ENCODE measurements around the gene MYLK2. TPM values are rescaled to one million over a fixed set of nuclear protein-coding genes. Genes with fewer than 3 reads are reported as not detected.

Gene MYLK2
- total RNA-seq, 1 donor from 2014 or later: 2.9 TPM

DNA sequence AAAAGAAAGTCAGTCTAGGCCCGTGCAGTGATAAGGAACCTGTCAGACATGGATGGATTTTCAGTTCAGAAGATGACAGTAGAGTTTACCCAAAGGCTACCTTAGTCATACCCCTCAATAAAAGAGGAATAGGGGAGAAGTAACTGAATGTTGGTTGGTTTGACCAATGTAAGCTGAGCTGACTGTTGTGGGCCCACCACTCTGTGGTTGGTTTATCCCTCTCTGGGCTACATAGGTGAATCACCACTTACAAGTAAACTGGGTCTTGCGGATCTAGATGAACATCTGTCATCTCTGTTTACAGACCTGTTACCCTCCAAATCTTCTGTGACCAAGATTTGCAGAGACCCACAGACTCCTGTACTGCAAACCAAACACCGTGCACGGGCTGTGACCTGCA lies 37.2 kb upstream of the MYLK2 start:
- H3K36me3 Mint-ChIP-seq (ENCODE audit: low read depth): peaks cover 36% of the 10 kb centered on the region
- no peaks in the 10 kb centered on the region for H3K4me1 Mint-ChIP-seq (ENCODE audit: low read depth)
- H3K27me3 Mint-ChIP-seq (ENCODE audit: low read depth): no peaks in the 10 kb centered on the region
- no peak overlapping the region for H3K4me3 Mint-ChIP-seq (ENCODE audit: unreplicated experiment)
- no peaks in the 10 kb centered on the region for H3K9me3 Mint-ChIP-seq (ENCODE audit: low read depth)
- TF ChIP-seq, protein P1, sequence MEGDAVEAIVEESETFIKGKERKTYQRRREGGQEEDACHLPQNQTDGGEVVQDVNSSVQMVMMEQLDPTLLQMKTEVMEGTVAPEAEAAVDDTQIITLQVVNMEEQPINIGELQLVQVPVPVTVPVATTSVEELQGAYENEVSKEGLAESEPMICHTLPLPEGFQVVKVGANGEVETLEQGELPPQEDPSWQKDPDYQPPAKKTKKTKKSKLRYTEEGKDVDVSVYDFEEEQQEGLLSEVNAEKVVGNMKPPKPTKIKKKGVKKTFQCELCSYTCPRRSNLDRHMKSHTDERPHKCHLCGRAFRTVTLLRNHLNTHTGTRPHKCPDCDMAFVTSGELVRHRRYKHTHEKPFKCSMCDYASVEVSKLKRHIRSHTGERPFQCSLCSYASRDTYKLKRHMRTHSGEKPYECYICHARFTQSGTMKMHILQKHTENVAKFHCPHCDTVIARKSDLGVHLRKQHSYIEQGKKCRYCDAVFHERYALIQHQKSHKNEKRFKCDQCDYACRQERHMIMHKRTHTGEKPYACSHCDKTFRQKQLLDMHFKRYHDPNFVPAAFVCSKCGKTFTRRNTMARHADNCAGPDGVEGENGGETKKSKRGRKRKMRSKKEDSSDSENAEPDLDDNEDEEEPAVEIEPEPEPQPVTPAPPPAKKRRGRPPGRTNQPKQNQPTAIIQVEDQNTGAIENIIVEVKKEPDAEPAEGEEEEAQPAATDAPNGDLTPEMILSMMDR (IDR thresholded peaks at IDR 0.05): no peak
- H3K27ac Mint-ChIP-seq (ENCODE audit: unreplicated experiment): no peak overlapping the region
- no peak for DNase-seq (ENCODE audit: low spot score)

DNA sequence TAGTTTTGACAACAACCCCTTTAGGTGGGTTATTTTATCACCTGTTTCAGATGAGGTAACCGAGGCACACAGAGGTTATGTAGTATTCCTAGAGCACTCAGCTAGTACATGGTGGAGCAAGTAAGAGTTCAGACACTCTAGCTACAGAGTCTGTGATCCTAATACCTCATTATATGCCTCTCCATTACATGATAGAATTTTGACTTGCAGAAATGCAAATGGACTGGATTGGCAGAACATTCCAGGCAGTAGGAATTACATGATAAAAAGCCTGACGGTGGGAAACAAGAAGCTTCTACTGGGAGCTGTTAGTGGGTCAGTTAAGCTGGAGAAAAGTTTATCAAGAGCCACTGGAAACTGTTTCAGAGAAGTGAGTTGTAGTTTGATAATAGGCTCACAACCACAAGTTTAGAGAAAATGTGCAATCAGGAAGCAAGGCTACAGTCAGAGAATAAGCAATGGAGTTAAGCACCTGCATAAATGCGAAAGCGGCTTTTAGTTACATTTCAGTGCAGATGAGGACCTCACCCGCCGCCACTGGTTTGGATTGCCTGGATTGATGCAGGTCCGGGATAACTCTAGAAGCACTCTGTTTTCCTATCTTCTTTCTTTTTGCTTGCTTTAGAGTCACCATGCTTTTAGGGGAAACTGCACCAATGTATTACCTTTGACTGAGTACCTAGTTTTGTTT lies 34.7 kb upstream of the MYLK2 start:
- H3K4me3 Mint-ChIP-seq (ENCODE audit: unreplicated experiment): no peak overlapping the region
- TF ChIP-seq, protein P1 (IDR thresholded peaks at IDR 0.05): no peak
- H3K4me1 Mint-ChIP-seq (ENCODE audit: low read depth): peaks cover 10% of the 10 kb centered on the region
- no peak overlapping the region for H3K27ac Mint-ChIP-seq (ENCODE audit: unreplicated experiment)
- no peaks in the 10 kb centered on the region for H3K9me3 Mint-ChIP-seq (ENCODE audit: low read depth)
- no peak for DNase-seq (ENCODE audit: low spot score)
- H3K36me3 Mint-ChIP-seq (ENCODE audit: low read depth): peaks cover 27% of the 10 kb centered on the region
- H3K27me3 Mint-ChIP-seq (ENCODE audit: low read depth): no peaks in the 10 kb centered on the region

DNA sequence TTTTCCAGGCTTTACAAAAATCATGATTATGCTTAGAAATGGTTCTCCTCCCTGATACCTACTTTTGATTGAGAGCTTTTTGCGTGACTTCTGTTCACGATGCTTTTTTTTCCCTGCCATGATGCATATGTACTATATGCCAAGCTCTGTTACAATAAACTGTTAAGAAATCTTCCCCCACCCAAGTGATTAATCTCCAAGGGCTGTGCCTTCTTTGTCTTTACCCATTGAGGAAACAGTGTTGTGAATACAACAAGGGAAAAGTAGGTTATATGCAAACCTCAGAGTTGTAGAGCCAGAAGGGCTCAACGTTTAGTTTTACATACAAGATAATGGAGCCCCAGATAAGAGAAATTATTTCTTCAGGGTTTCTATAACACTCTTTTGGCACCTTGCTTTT lies 34.1 kb upstream of the MYLK2 start:
- Mint-ChIP-seq H3K4me1 (ENCODE audit: low read depth) (peaks cover 10% of the 10 kb centered on the region), H3K27ac (ENCODE audit: unreplicated experiment) (no peak overlapping the region), H3K36me3 (ENCODE audit: low read depth) (peaks cover 24% of the 10 kb centered on the region), H3K9me3 (ENCODE audit: low read depth) (no peaks in the 10 kb centered on the region), H3K4me3 (ENCODE audit: unreplicated experiment) (no peak overlapping the region), H3K27me3 (ENCODE audit: low read depth) (no peaks in the 10 kb centered on the region)
- no peak for DNase-seq (ENCODE audit: low spot score)
- TF ChIP-seq, protein P1 (IDR thresholded peaks at IDR 0.05): no peak

DNA sequence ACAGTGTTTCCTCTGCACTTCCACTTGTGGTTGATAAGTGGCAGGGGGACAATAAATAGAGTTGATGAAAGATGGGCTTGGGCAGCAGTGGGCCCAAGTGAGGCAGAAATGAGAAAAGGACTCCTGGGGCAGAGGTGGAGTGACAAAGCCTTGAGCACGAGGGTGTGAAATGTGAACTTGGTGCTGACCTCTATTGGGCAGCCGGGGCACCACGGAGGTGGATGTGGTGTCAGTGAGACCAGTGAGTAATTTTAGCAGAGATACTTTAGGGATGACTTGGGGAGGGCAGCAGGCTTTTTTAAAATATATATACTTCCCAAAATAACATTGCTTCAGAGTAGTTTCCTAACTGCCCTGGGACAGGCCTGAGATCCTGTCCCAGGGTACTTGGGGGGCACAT lies 30.6 kb upstream of the MYLK2 start:
- Mint-ChIP-seq H3K27ac (ENCODE audit: unreplicated experiment) (peak overlapping the region; percentile 78), H3K36me3 (ENCODE audit: low read depth) (peaks cover 20% of the 10 kb centered on the region), H3K4me3 (ENCODE audit: unreplicated experiment) (no peak overlapping the region), H3K27me3 (ENCODE audit: low read depth) (no peaks in the 10 kb centered on the region), H3K4me1 (ENCODE audit: low read depth) (peaks cover 10% of the 10 kb centered on the region), H3K9me3 (ENCODE audit: low read depth) (no peaks in the 10 kb centered on the region)
- no peak for DNase-seq (ENCODE audit: low spot score)
- TF ChIP-seq, protein P1 (IDR thresholded peaks at IDR 0.05): peak; percentile 40

DNA sequence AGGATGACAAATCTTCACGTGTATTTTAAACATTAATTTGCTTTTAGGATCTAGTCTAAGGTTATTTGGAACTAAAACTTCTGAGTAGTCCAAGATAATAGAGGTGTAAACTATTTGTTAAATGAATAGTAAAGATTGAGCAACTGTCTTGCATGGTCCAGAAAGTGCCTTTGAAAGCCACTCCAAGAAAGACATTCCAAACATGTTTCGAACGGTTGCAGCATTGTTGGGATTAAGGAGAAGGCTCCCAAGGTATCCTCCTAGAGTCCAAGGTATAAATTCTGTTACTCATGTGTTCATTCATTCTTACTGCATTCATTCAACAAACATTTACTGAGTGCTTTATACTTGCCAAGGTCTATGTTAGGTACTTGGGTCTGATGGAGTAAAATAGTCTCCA lies 28.8 kb upstream of the MYLK2 start:
- TF ChIP-seq, protein P1 (IDR thresholded peaks at IDR 0.05): no peak
- Mint-ChIP-seq H3K4me3 (ENCODE audit: unreplicated experiment) (no peak overlapping the region), H3K27ac (ENCODE audit: unreplicated experiment) (no peak overlapping the region), H3K27me3 (ENCODE audit: low read depth) (no peaks in the 10 kb centered on the region), H3K9me3 (ENCODE audit: low read depth) (no peaks in the 10 kb centered on the region), H3K4me1 (ENCODE audit: low read depth) (peaks cover 10% of the 10 kb centered on the region), H3K36me3 (ENCODE audit: low read depth) (peaks cover 22% of the 10 kb centered on the region)
- no peak for DNase-seq (ENCODE audit: low spot score)

Data from chondrocyte (in vitro differentiated cells).